Suprapubic skin (tissue), 4 donors: ENCODE data around the gene LGI1.

Experiments
- CTCF ChIP-seq, 2 donors: fragments of 200-600 bp in 1 of 2; fragments of 450-650 bp in 1 of 2; sonication (generic) in 1 of 2; IDR thresholded peaks; one replicate each; pipeline ENCODE4 v1.5.1; 2016 to 2019; ENCODE audit warnings: antibody characterized with exemption in 2 of 2, mild to moderate bottlenecking in 1 of 2, moderate library complexity in 1 of 2
- EP300 ChIP-seq: sonication (generic); formaldehyde crosslinking; IDR thresholded peaks from one replicate; pipeline ENCODE4 v1.6.1; 2017; ENCODE audit warnings: antibody characterized with exemption
- POLR2A ChIP-seq, 2 donors: fragments of 450-650 bp; IDR thresholded peaks; one replicate each; pipeline ENCODE4 v1.6.1; 2017; ENCODE audit warnings: antibody characterized with exemption in 2 of 2, mild to moderate bottlenecking in 2 of 2, moderate library complexity in 2 of 2
- POLR2AphosphoS5 ChIP-seq, 3 donors: sonication (generic); formaldehyde crosslinking; IDR thresholded peaks; one replicate each; pipeline ENCODE4 v1.6.1; 2017; ENCODE audit warnings: antibody characterized with exemption in 3 of 3

- TF ChIP-seq CTCF (IDR thresholded peaks at IDR 0.05) (no peak), POLR2A (IDR thresholded peaks at IDR 0.05) (no peak), POLR2AphosphoS5 (IDR thresholded peaks at IDR 0.05) (no peak), EP300 (no peak)
Observed at GRCh38 chr10:93752761-93753160, 5.0 kb upstream of the LGI1 start.
